Activated CD8-positive, alpha-beta memory T cell treated with anti-CD3 and anti-CD28 coated beads, Interleukin-2, amount 50 U/mL, for 24 hours (primary cell): Measurements from ENCODE around the gene TBX19.
A peak's percentile ranks its signal among the peaks of the same experiment; 100 is the strongest.

ENCODE experiments used
- DNase-seq: peaks from one replicate; pipeline ENCODE4 v3.0.0-alpha.2; 2020; ENCODE audit errors: extremely low read depth

TBX19 gene

DNA sequence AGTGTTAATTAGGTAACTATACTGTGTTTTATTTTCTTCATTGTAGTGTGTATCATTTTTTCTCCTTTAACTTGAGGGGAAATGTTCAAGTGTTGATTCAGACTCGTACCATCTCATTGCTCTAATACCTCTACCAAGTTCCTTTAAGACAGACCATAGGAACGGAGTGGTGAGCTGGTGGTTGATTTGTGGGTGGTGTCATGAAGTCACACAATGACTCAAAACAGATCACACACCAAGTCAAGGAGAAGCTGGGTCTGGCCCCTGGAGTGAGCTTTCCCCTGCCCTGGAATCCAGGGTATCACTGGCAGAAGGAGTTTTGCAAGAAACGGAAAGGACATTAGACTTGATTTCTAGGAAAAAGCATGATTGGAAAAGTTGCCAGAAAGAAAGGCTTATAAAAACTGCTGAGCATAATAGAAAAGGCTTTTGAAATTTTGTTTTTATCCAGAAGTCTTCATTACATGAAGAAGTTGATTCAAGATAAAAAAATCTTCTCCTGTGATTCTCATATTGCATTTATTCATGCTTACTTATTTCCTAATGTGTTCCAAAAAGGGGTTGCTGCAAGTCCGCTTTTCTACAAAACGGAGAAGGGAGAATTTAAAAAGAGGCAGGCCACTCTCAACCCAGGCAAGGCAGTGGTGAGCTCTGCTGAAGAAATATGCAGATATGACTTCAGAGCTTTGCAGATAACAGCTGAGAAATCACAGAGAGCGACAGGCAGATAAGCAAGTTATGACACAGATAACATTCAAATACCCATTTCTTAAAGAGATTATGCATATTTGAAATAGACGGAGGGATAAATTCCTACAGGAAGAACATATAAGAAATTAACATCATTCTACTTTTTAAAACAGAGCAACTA lies 79.7 kb downstream of the TBX19 start:
- DNase-seq = no peak

DNA sequence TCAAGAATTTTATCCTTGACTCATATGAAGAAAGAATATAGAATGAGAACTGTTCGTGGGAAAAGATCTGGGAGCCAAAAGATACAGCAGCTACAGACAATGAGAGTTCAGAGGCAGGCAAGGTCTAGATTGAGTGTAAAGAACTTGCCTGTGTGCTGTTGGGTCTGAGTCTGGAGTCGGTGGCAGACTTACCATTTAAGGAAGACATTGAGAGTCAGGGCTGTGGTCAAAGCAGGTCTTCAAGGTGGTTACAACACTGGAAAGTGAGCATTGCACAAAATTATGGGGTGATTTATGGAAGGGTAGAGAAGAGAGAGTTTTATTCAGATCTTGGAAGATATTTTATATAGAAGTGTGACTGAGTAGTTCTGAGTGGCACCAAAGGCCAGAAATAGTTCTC lies 80.6 kb downstream of the TBX19 start:
- DNase-seq = no peak

DNA sequence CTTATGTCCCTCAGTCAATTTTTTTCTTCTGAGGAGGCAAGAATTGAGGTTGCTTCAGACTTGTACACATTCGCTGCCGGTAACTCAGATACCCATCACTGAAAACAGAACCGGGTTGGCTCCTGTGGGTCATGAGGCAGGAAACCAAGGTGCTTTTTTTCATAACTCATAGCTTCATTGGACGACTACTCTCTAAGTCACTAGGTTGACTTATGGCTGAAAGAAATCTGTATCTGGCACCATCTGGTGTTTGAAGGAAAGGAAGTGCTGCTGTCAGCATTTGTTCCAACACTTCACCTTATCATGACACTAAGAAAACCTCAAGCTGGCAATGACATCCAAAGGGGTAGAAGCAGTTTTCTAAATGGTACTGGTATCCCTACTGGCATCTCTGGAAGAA lies 82.3 kb downstream of the TBX19 start:
- DNase-seq = peak; percentile 23
